ENCODE data around the gene ANXA11.
"Not testable (repeated sequence)": the region's sequence is repeated elsewhere in the genome, so short reads cannot be mapped to it uniquely, and the experiment has no call there.

Gene ANXA11

DNA sequence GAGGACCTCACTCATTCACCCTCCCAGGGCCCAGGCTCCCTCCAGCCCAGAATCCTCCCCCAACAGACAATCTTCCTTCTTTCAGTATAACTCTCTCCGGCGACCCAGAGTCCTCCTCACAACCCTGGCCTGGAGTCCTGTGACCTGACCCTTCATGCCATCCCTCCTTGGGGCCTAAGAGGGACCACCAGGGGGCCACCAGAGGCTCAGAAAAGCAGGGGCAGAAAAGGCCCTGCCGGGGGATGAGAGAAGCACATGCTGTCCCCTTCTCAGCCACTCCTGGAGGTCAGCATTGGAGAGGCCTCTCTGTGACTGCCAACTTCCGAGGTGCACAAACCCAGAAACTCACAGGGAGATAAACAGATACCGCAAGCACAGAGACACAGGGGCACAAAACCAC lies 31.1 kb upstream of the ANXA11 start:
- DNase-seq; H3K27ac ChIP-seq; H3K27me3 ChIP-seq (ENCODE audit: insufficient read depth, low read depth, severe bottlenecking); H3K9me3 ChIP-seq (ENCODE audit: severe bottlenecking); H3K4me3 ChIP-seq (ENCODE audit: low read depth, low read length); H3K36me3 ChIP-seq: not testable (repeated sequence)

DNA sequence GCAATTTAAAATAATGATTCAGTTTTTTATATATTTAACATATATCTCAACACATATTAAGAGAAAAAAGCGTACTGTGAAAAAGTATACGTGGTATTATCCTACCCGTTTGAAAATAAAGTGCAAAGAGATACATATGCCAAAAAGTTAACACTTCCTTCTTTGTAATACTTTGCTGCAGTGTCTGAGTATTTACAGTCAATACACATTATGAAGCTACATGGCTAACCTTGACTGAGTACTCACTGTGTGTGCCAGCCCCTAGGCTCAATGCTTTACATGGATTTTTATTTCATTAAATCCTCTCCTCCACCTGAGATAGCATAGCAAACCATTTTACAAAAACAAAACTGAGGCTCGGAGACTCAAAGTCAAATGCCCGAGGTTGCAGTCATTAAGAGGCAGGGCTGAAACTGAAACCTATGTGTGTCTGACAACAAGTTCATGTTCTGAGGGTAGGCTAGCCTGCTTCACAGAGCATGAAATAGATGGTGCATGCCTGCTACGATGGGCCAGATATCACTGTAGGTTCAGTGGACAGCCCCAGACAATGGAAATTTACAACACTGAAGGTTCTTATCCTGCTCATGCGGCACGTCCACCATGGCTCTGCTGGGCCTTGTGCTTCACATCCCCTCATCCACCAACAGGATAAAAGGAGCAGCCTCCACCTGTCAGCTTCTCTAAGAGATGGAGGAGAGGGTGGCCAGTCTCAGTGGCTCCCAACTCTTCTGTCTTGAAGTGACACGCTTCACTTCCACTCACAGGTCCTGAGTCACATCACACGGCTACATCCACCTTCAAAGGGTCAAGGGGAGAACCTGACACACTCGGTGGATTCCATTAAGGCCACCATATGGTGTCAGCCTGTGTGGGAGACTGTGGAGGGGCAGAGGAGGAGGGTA lies 29.2 kb upstream of the ANXA11 start:
- not testable (repeated sequence) for H3K36me3 ChIP-seq; H3K9me3 ChIP-seq (ENCODE audit: severe bottlenecking); H3K27me3 ChIP-seq (ENCODE audit: insufficient read depth, low read depth, severe bottlenecking); H3K4me3 ChIP-seq (ENCODE audit: low read depth, low read length)
- H3K27ac ChIP-seq: peak overlapping the region; percentile 83
- DNase-seq: peak; percentile 75

DNA sequence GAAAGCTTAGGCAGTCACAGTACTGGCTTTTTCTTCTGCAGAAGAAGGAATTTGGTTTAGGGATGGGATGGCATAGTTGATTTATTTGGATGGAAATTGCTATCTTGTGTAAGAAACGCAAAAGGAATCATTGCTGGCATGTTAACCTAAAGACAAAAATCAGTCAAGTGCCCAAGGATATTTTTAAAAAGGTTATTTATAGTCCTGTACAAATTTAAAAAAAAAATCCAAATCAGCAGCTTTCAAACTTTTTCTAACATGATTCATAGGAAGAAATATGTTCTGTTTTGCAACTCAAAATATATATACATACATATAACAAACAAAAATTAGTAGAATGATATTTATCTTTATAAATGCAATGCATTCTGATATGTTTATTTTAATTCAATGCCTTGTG lies 28.5 kb upstream of the ANXA11 start:
- H3K4me3 ChIP-seq (ENCODE audit: low read depth, low read length); H3K27ac ChIP-seq; H3K9me3 ChIP-seq (ENCODE audit: severe bottlenecking); H3K27me3 ChIP-seq (ENCODE audit: insufficient read depth, low read depth, severe bottlenecking); DNase-seq; H3K36me3 ChIP-seq: not testable (repeated sequence)

DNA sequence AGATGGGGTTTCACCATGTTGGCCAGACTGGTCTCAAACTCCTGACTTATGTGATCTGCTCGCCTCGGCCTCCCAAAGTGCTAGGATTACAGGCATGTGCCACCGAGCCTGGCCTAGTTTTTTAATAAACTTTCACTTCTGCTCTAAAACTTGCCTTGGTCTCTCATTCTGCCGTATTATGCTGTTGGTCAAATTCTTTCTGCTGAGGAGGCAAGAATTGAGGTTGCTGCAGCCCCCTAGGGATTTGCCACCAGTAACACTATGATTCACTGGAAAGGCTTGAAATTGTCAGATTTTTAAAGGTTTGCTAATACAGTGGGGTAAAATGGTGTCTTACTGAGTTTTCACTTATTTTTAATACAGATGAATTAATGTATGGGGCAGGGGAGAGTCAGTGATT lies 21.4 kb upstream of the ANXA11 start:
- H3K4me3 ChIP-seq (ENCODE audit: low read depth, low read length); H3K9me3 ChIP-seq (ENCODE audit: severe bottlenecking); H3K27ac ChIP-seq; H3K36me3 ChIP-seq; DNase-seq; H3K27me3 ChIP-seq (ENCODE audit: insufficient read depth, low read depth, severe bottlenecking): not testable (repeated sequence)

DNA sequence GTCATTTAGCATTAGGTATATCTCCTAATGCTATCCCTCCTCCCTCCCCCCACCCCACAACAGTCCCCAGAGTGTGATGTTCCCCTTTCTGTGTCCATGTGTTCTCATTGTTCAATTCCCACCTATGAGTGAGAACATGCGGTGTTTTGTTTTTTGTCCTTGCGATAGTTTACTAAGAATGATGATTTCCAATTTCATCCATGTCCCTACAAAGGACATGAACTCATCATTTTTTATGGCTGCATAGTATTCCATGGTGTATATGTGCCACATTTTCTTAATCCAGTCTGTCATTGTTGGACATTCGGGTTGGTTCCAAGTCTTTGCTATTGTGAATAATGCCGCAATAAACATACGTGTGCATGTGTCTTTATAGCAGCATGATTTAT lies 17.7 kb upstream of the ANXA11 start:
- H3K27me3 ChIP-seq (ENCODE audit: insufficient read depth, low read depth, severe bottlenecking); H3K9me3 ChIP-seq (ENCODE audit: severe bottlenecking); DNase-seq; H3K27ac ChIP-seq; H3K36me3 ChIP-seq; H3K4me3 ChIP-seq (ENCODE audit: low read depth, low read length): not testable (repeated sequence)

DNA sequence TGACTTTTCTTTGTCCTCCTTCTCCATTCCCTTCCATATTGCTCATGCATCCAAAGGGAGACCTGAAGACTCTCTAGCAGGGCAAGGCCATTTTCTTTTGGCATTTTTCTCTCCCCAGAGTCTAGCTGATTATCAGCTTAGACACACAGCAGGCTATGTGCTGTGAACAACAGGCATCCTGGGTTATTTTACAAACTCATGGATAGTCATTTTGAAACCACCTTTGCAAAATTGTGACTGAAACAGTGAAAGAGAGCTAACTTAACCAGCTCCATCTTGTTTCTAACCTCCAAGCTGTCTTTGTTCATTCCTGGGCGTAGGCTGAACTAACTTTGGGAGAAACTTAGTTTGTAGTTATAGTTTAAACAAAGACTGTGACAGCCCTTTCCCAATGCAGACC lies 13.5 kb upstream of the ANXA11 start:
- not testable (repeated sequence) for DNase-seq; H3K9me3 ChIP-seq (ENCODE audit: severe bottlenecking); H3K27ac ChIP-seq

DNA sequence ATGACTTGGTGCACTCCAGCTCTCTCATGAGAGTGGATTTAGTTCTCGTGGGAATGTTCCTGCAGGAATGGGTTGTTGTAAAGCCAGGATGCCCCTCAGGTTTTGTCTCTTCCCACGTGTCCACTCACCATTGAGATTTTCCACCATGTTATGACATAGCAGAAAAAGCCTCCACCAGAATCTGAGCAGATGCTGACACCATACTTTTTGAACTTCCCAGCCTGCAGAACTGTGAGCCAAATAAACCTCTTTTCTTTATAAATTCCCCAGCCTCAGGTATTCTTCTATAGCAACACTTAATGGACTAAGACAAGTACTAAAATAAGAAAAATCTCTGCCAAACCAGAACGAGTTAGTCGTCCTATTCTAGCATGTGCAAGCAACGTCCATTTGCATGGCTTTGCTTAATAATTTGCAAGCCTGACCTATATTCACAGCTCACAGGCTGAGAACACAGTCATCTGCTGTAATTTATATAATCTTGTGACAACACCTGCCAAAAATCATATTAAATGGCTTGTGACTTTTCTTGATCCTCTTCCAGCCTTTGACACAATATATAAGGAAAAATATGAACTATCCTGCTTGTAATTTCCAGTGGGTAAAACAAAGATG lies 9.1 kb upstream of the ANXA11 start:
- H3K27me3 ChIP-seq (ENCODE audit: insufficient read depth, low read depth, severe bottlenecking); H3K27ac ChIP-seq; DNase-seq; H3K4me3 ChIP-seq (ENCODE audit: low read depth, low read length); H3K36me3 ChIP-seq; H3K9me3 ChIP-seq (ENCODE audit: severe bottlenecking): not testable (repeated sequence)

More for the DNA sequence above, 13.5 kb upstream of the ANXA11 start:
- H3K36me3 ChIP-seq; H3K27me3 ChIP-seq (ENCODE audit: insufficient read depth, low read depth, severe bottlenecking); H3K4me3 ChIP-seq (ENCODE audit: low read depth, low read length): not testable (repeated sequence)

DNA sequence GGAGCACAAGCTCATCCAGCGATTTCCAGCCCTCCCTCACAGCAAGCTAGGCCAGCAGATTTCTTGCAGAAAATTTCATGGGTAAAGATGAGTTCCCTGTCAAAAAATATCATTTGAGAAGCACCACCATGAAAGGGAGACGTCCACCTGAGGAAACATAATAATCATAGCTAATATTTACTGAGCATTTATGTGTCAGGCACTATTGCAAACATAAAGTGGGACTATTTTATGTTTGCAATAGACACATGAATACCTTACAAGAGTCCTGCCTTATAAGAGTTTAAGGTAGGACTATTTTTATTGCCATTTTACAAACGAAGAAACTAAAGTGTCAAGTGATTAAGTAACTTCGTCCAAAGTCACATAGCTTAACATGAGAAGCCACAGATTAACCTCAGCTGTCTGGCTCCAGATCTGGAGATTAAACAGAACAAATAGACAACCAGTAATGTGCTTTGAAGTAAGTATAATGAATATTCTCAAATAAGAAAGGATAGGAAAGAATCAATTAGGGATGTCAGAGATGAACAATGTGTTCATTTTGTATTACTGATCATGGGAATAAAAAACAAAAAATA lies 7.3 kb upstream of the ANXA11 start:
- not testable (repeated sequence) for H3K27me3 ChIP-seq (ENCODE audit: insufficient read depth, low read depth, severe bottlenecking); H3K4me3 ChIP-seq (ENCODE audit: low read depth, low read length); H3K9me3 ChIP-seq (ENCODE audit: severe bottlenecking); DNase-seq; H3K27ac ChIP-seq; H3K36me3 ChIP-seq

GRCh38 chr10:80211786-80212185 lies 6.4 kb upstream of the ANXA11 start:
- Histone ChIP-seq H3K4me3 (ENCODE audit: low read depth, low read length) (no peak overlapping the region), H3K36me3 (no peaks in the 10 kb centered on the region)

More at GRCh38 chr10:80211786-80212185, 6.4 kb upstream of the ANXA11 start:
- Histone ChIP-seq H3K9me3 (ENCODE audit: severe bottlenecking) (no peaks in the 10 kb centered on the region), H3K27ac (no peak overlapping the region), H3K27me3 (ENCODE audit: insufficient read depth, low read depth, severe bottlenecking) (no peaks in the 10 kb centered on the region)
- TF ChIP-seq, protein P1, sequence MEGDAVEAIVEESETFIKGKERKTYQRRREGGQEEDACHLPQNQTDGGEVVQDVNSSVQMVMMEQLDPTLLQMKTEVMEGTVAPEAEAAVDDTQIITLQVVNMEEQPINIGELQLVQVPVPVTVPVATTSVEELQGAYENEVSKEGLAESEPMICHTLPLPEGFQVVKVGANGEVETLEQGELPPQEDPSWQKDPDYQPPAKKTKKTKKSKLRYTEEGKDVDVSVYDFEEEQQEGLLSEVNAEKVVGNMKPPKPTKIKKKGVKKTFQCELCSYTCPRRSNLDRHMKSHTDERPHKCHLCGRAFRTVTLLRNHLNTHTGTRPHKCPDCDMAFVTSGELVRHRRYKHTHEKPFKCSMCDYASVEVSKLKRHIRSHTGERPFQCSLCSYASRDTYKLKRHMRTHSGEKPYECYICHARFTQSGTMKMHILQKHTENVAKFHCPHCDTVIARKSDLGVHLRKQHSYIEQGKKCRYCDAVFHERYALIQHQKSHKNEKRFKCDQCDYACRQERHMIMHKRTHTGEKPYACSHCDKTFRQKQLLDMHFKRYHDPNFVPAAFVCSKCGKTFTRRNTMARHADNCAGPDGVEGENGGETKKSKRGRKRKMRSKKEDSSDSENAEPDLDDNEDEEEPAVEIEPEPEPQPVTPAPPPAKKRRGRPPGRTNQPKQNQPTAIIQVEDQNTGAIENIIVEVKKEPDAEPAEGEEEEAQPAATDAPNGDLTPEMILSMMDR (IDR thresholded peaks at IDR 0.05; ENCODE audit: low read depth, low read length): no peak
- no peak for DNase-seq

All from WERI-Rb-1 (cell line).